Measurements from ENCODE around the gene MESP2. TPM values are rescaled to one million over a fixed set of nuclear protein-coding genes. Genes with fewer than 3 reads are reported as not detected.
A peak's percentile ranks its signal among the peaks of the same experiment; 100 is the strongest.
"Not testable (repeated sequence)": the region's sequence is repeated elsewhere in the genome, so short reads cannot be mapped to it uniquely, and the experiment has no call there.

Gene MESP2
- polyA plus RNA-seq, 3 donors from 2014 or later: not detected

DNA sequence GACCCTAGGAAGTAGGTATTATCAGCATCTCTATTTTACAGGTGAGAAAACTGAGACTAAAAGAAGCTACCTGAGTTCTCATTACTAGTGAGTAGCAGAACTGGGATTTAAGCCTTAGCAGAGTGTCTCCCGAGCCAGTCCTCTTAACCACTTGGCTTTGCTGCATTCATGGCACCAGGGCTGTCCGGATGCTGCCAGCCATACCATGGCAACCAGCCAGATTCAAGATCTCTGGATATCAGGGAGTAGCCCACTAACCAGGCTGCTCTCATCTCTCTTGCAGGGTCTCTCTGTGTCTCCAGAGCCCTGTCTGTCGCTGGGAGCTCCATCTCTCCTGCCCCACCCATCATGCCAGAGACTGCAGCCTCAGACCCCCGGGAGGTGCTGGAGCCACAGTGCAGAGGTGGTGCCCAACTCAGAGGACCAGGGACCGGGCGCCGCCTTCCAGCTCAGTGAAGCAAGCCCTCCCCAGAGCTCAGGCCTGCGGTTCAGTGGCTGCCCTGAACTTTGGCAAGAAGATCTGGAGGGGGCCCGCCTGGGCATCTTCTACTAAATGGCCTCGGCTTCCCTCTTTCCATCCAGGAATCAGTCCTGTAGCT, 1.7 kb downstream of the MESP2 start:
- Mint-ChIP-seq H3K4me3 (peak overlapping the region in 2 of 5 donors; percentile 44 to 47), H3K9me3 (no peaks in the 10 kb centered on the region), H3K27ac (no peak overlapping the region), H3K27me3 (ENCODE audit: low read depth in 3 of 3) (peaks cover 1 to 6% (median 4%) of the 10 kb centered on the region in 3 donors), H3K36me3 (no peaks in the 10 kb centered on the region), H3K4me1 (no peaks in the 10 kb centered on the region)
- DNase-seq: no peak

DNA sequence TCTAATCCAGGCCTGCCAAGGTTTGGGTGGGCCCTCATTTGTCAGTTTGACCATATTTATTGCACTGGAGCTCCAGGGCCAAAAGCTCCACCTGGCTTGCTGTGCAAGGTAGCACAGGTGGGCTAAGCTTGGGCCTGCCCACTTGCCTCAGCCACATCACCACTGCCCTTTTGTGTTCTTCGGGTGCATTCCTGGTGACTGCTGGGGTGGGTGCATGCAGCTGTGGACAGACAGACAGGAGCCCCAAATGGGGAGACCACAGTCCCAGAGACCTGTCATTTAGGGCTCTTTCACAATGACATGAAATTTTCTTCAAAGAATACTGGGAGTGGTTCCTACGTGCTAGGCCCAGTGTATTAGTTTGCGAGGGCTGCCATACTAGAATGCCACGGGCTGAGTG, 2.7 kb downstream of the MESP2 start:
- Mint-ChIP-seq H3K9me3 (no peaks in the 10 kb centered on the region), H3K4me3 (peak overlapping the region in 1 of 5 donors; percentile 1), H3K36me3 (no peaks in the 10 kb centered on the region), H3K4me1 (no peaks in the 10 kb centered on the region), H3K27ac (no peak overlapping the region), H3K27me3 (ENCODE audit: low read depth in 3 of 3) (peaks cover 0 to 6% (median 4%) of the 10 kb centered on the region in 3 donors)
- DNase-seq: no peak

DNA sequence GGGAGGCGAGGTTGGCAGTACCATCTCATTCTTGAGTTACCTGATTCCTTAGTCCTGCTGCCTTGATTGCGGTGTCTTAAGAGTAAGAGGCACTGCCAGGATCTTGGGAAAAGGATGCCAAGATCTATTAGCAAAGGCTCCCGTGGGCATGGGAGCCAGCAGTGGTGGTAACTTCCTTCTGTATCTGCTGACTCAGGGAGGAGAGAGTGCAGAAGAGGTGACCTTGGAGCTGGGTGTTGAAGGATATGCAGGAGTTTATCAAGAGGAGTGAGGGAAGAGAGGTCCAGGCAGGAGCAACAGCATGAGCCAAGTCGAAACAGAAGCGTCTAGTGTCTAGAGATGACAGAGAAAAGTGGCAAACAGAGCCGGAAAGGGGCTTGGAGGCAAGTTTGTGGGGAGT, 4.5 kb downstream of the MESP2 start:
- Mint-ChIP-seq H3K36me3 (no peaks in the 10 kb centered on the region), H3K27ac (no peak overlapping the region), H3K27me3 (ENCODE audit: low read depth in 3 of 3) (peaks cover 0 to 5% (median 4%) of the 10 kb centered on the region in 3 donors), H3K4me1 (no peaks in the 10 kb centered on the region), H3K9me3 (no peaks in the 10 kb centered on the region), H3K4me3 (no peak overlapping the region)
- DNase-seq: no peak

DNA sequence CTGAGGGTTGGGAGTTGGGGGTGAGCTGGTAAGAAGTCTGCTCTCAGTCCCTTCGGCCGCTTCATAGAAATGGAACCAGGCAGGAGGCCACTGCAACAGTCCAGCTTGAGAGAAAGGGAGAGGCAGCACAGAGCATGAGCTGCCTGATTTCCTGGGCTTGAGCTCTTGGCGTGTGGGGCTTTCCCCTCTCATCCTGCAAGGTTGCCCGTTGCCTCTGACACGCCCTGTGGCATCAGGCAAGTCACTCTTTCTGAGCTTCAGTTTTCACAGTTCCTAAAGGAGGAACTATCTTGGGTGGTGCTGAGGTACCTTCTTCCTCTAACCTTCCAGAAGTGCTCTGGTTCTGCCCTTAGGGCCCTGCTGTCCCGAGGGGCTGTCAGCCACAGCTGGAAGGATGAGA, 4.9 kb downstream of the MESP2 start:
- Mint-ChIP-seq H3K4me3 (no peak overlapping the region), H3K9me3 (no peaks in the 10 kb centered on the region), H3K27me3 (ENCODE audit: low read depth in 3 of 3) (peaks cover 0 to 5% (median 4%) of the 10 kb centered on the region in 3 donors), H3K27ac (no peak overlapping the region), H3K4me1 (no peaks in the 10 kb centered on the region), H3K36me3 (no peaks in the 10 kb centered on the region)
- DNase-seq: no peak

DNA sequence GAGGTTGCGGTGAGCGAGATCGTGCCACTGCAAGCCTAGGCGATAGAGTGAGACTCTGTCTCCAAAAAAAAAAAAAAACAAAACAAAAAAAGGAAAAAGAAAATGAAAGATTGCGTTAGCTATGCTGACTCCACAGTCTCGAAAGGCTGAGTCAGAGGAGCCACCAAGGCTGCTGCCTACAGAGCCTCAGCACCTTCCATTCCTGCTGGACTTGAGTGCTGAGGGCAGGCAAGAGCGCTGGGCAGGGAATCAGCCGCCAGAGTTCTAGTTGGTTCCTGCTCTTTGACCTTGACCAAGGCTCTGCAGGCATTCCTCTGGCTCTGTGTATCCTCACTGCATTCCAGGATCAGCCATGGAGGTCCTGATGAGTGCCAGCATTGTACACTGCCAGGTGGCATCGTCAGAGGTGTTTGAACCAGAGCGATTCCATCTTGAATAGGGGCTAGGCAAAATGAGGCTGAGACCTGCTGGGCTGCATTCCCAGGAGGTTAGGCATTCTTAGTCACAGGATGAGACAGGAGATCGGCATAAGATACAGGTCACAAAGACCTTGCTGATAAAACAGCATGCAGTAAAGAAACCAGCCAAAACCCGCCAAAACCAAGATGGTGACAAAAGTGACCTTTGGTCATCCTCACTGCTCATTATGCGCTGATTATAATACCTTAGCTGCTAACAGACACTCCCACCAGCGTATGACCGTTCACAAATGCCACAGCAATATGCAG, 5.9 kb downstream of the MESP2 start:
- no peaks in the 10 kb centered on the region for H3K36me3 Mint-ChIP-seq
- H3K4me3 Mint-ChIP-seq: no peak overlapping the region
- H3K27ac Mint-ChIP-seq: no peak overlapping the region
- H3K4me1 Mint-ChIP-seq: no peaks in the 10 kb centered on the region
- DNase-seq: no peak
- peaks cover 0 to 5% (median 4%) of the 10 kb centered on the region in 3 donors for H3K27me3 Mint-ChIP-seq (ENCODE audit: low read depth in 3 of 3)
- H3K9me3 Mint-ChIP-seq: no peaks in the 10 kb centered on the region

DNA sequence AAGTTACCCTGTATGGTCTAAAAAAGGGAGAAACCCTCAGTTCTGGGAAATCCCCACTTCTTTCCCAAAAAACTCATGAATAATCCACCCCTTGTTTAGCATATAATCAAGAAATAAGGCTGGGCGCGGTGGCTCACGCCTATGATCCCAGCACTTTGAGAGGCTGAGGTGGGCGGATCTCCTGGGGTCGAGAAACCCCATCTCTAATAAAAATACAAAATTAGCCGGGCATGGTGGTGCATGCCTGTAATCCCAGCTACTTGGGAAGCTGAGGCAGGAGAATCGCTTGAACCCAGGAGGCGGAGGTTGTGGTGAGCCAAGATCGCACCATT, 6.5 kb downstream of the MESP2 start:
- H3K4me1 Mint-ChIP-seq; H3K27ac Mint-ChIP-seq; H3K9me3 Mint-ChIP-seq; H3K27me3 Mint-ChIP-seq (ENCODE audit: low read depth in 3 of 3); DNase-seq; H3K4me3 Mint-ChIP-seq; H3K36me3 Mint-ChIP-seq: not testable (repeated sequence)

DNA sequence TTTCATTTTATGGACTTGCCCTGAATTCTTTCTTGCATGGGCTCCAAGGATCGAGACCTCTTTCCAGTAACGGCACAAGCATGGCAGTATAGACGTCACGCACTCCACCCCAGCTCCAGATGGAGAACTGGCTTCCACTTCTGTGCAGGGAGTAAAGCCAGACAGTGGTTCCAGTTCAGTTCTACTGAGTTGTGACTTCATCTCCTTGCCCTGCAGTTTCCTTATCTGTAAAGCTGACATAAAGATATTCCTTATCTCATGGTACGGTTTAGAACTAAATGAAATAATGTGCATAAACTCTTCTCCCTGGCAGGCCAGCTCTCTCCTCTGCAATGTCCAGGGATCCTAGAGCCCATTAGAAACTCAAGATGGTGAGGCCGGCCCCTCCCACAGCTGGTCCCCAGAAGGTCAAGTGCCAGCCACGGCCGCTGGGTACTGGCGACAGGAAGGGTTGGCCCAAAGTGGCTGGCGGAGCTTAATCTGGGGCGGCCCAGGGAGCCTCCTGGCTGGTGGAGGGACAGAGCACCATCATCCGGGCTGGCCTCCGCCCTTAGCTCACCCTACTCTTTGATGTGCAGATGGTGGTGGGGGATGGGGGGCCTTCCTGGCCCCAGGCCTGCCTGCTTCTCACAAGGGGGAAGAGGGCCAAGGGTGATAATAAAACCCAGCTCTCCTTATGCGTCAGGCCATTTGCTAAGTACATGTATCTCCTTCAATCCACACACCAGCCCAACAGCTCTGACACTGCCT, 7.2 kb downstream of the MESP2 start:
- Mint-ChIP-seq H3K27ac (no peak overlapping the region), H3K9me3 (no peaks in the 10 kb centered on the region), H3K4me3 (no peak overlapping the region), H3K27me3 (ENCODE audit: low read depth in 3 of 3) (peaks cover 0 to 5% (median 5%) of the 10 kb centered on the region in 3 donors), H3K36me3 (no peaks in the 10 kb centered on the region), H3K4me1 (no peaks in the 10 kb centered on the region)
- DNase-seq: no peak

DNA sequence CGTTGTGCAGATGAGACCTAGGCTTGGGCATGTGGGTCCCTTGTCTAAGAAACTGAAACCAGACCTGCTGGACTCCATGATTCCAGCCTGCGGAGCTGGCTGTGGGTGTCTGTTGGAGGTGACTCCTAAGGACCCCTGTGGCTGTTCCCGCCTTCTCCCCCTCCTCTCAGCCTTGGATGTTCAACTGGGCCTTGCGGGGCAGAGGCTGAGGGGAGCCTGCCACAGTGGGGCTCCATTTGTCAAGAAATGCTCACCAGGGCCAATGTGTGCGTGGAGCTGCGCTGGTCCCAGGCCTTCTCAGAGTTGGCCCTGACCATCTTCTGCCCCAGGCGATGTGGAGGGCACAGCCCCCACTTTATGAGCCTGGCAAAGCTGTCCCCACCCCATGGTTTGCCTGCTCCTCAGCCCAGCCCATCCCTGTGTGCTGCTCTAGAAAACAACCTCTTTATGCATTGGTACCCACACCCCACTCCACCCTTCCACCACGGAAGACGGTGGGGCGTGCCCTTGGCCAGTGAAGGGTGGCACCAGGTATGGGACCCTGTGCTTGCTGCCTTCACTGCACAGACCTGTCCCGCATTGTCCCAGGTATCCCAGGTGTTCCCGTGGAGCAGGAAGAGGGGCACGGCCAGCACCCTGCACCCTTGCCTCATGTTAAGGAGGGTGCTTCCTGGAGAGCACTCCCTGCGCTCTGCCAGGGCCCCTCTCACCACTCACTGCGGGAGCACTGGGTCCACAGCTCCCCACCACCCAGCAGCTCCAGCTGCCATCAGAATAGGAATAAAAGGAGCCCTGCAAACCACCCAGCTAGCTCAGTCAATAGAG, 7.9 kb downstream of the MESP2 start:
- H3K4me1 Mint-ChIP-seq: no peaks in the 10 kb centered on the region
- no peak overlapping the region for H3K4me3 Mint-ChIP-seq
- no peaks in the 10 kb centered on the region for H3K36me3 Mint-ChIP-seq
- no peak overlapping the region for H3K27ac Mint-ChIP-seq
- DNase-seq: no peak
- H3K9me3 Mint-ChIP-seq: no peaks in the 10 kb centered on the region
- H3K27me3 Mint-ChIP-seq (ENCODE audit: low read depth in 3 of 3): peaks cover 2 to 4% (median 3%) of the 10 kb centered on the region in 3 donors

DNA sequence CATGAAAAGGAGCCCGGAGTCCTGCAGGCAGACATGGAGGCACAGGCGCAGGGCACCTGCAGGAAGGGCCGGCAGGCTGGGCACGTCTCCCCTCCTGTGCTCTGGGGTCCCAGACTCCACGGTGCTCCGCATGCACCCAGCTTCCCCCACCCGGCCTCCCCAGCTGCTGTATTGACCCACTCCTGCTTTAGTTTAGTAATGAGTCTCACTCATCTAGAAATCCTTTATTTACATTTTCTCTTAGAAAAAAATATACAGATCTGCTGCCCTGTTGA, 8.5 kb downstream of the MESP2 start:
- Mint-ChIP-seq H3K4me3 (no peak overlapping the region), H3K27me3 (ENCODE audit: low read depth in 3 of 3) (peaks cover 2 to 4% (median 3%) of the 10 kb centered on the region in 3 donors), H3K4me1 (no peaks in the 10 kb centered on the region), H3K9me3 (no peaks in the 10 kb centered on the region), H3K36me3 (no peaks in the 10 kb centered on the region), H3K27ac (no peak overlapping the region)
- DNase-seq: no peak

DNA sequence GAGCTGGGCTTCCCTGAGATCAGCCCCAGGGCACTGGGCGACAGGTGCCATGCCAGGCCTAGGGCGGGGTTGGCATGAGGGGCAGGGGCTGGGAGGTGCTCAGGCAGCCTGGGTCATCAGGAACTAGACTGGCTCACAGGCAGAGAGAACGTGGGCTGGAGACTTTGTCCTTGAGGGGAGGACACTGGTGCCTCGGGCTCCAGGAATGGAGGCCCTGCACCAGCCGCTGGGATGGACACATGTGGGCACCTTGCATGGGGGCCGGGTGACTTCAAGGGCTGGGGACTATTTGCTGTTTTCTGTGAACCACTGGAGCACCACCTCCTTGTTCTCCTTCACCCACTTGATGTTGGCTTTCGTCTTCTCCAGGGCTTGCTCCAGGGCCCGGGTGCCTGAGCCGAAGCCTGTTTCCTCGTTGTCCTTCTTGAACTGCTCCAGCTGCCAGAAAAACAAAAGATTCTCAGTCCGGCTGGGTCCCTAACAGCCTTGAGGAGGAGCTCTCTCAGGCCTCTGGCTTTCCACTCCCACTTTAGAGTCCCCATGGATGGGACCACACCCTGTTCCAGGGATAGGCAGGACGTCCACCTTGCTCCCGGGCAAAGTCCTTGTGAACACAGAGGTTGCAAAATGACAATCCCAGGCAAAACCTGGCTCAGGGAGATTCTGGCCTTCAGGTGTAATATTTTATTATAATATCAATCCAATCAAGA, 9.1 kb downstream of the MESP2 start:
- Mint-ChIP-seq H3K27me3 (ENCODE audit: low read depth in 3 of 3) (peaks cover 2 to 4% (median 4%) of the 10 kb centered on the region in 3 donors), H3K9me3 (no peaks in the 10 kb centered on the region), H3K4me1 (no peaks in the 10 kb centered on the region), H3K4me3 (no peak overlapping the region), H3K36me3 (no peaks in the 10 kb centered on the region), H3K27ac (no peak overlapping the region)
- DNase-seq: no peak

DNA sequence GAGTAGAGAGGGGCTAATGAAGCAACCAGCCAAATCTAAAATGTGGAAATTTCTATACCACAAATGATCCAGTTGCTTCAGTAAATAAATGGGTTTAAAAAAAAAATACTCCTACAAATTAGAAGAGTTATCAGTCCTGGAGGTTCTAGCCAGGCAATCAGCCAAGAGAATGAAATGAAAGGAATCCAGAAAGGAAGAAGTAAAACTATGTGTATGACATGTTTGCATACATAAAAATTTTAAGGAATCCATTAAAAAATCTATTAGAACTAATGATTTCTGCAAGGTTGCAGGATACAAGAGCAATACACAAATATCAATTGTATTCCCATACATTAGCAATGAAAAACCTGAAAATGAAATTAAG, 9.6 kb downstream of the MESP2 start:
- Mint-ChIP-seq H3K27ac (no peak overlapping the region), H3K9me3 (no peaks in the 10 kb centered on the region), H3K4me1 (no peaks in the 10 kb centered on the region), H3K36me3 (no peaks in the 10 kb centered on the region), H3K4me3 (no peak overlapping the region), H3K27me3 (ENCODE audit: low read depth in 3 of 3) (peaks cover 2 to 5% (median 4%) of the 10 kb centered on the region in 3 donors)
- DNase-seq: no peak

DNA sequence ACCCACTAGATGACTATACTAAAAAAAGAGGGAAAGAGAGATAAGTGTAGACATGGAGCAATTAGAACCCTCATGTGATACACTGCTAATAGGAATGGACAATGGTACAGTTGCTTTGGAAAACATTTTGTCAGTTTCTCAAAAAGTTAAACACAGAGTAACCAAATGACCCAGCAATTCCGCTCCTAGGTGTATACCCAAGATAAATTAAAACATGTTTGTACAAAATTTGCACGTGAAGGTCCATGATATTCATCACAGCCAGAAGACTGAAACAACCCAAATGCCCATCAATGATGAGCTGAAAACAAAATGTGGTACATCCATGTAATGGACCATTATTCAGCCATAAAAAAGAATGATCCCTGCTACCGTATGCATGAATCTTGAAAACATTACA, 11.8 kb downstream of the MESP2 start:
- no peaks in the 10 kb centered on the region for H3K9me3 Mint-ChIP-seq
- H3K4me3 Mint-ChIP-seq: no peak overlapping the region
- no peak overlapping the region for H3K27ac Mint-ChIP-seq
- no peak for DNase-seq
- peaks cover 2 to 5% (median 4%) of the 10 kb centered on the region in 3 donors for H3K27me3 Mint-ChIP-seq (ENCODE audit: low read depth in 3 of 3)
- no peaks in the 10 kb centered on the region for H3K36me3 Mint-ChIP-seq
- H3K4me1 Mint-ChIP-seq: no peaks in the 10 kb centered on the region

DNA sequence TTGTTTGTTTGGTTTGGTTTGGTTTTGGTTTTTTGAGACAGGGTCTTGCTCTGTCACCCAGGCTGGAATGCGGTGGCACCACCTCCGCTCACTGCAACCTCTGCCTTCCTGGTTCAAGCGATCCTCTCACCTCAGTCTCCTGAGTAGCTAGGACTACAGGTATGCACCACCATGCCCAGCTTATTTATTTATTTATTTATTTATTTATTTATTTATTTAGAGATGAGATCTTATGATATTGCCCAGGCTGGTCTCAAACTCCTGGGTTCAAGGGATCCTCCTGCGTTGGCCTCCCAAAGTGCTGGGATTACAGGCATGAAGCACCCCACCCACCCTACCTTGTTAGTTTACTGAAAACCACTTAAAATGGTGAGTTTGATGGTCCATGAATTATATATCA, 12.5 kb downstream of the MESP2 start:
- H3K4me1 Mint-ChIP-seq; H3K9me3 Mint-ChIP-seq; H3K36me3 Mint-ChIP-seq; H3K27ac Mint-ChIP-seq; H3K27me3 Mint-ChIP-seq (ENCODE audit: low read depth in 3 of 3); H3K4me3 Mint-ChIP-seq; DNase-seq: not testable (repeated sequence)

All from immature natural killer cell (primary cell).